LNCAP (cell line): ENCODE results near the gene LDB3.

Experiments used
- TF ChIP-seq, protein P1 (sequence below): fragments of 450-650 bp; IDR thresholded peaks from 2 replicates; pipeline ENCODE4 v1.5.1; 2017; ENCODE audit warnings: mild to moderate bottlenecking

LDB3 gene

DNA sequence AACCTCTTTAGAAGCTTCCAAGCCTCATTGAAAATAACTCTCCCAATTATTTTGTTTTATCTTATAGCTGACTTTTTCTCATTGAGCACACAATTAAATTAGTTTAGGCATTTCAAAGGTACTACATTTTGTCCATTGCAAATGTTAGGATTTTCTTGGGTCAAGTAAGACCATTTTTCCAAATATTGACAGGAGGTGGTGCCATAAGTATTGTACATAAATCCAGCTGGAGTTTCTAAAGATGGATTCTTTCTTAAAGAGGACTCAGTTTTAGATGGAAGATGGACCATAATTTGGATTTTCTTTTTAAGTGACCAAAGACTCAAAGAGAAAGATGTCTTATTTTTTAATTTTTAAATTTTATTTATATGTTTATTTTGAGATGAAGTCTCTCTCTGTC lies 26.3 kb upstream of the LDB3 start:
- TF ChIP-seq, protein P1, sequence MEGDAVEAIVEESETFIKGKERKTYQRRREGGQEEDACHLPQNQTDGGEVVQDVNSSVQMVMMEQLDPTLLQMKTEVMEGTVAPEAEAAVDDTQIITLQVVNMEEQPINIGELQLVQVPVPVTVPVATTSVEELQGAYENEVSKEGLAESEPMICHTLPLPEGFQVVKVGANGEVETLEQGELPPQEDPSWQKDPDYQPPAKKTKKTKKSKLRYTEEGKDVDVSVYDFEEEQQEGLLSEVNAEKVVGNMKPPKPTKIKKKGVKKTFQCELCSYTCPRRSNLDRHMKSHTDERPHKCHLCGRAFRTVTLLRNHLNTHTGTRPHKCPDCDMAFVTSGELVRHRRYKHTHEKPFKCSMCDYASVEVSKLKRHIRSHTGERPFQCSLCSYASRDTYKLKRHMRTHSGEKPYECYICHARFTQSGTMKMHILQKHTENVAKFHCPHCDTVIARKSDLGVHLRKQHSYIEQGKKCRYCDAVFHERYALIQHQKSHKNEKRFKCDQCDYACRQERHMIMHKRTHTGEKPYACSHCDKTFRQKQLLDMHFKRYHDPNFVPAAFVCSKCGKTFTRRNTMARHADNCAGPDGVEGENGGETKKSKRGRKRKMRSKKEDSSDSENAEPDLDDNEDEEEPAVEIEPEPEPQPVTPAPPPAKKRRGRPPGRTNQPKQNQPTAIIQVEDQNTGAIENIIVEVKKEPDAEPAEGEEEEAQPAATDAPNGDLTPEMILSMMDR: no peak

DNA sequence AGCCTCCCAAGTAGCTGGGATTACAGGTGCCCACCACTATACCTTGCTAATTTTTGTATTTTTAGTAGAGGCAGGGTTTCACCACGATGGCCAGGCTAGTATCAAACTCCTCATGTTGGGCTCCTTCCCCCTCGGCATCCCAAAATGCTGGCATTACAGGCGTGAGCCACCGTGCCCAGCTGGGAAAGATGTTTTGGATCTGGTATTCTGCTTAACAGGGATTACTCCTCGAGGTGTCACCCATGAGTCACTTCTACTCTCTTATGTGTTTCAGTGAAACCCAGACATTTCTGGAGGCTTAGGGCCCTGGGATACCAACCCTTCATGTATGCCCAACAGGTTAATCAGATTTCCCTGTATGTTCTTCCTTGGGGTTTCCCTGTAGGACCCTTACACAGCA lies 25.8 kb upstream of the LDB3 start:
- TF ChIP-seq, protein P1: no peak

DNA sequence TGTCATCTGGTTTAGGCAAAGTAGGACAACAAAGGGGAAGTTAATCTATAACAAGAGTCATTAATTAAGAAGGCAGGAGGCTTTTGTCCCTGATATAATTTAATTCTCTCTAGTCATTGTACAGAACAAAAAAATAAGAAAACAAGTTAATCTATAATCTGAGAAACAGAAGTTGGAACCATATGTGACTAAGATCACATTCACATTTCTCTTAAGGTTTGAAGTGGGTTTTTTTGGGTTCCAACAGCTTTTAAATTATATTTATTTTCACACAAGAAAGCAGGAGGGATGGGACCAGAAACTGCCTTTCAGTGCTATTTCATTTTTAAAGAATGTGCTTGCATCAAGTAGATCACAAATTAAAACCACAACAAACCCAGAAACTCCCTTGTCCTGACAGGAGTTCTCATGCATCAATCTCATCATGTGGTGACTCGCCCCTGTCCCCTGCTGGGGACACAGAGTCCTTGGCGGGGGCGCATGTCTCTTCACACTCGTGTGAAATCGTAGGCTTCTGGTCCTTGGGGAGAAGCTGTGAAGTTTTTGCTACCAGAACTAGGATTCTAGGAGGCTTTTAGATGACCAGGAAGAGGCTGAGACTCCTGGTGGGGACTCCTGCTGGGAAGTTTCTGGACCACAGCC lies 24.0 kb upstream of the LDB3 start:
- TF ChIP-seq, protein P1: no peak

DNA sequence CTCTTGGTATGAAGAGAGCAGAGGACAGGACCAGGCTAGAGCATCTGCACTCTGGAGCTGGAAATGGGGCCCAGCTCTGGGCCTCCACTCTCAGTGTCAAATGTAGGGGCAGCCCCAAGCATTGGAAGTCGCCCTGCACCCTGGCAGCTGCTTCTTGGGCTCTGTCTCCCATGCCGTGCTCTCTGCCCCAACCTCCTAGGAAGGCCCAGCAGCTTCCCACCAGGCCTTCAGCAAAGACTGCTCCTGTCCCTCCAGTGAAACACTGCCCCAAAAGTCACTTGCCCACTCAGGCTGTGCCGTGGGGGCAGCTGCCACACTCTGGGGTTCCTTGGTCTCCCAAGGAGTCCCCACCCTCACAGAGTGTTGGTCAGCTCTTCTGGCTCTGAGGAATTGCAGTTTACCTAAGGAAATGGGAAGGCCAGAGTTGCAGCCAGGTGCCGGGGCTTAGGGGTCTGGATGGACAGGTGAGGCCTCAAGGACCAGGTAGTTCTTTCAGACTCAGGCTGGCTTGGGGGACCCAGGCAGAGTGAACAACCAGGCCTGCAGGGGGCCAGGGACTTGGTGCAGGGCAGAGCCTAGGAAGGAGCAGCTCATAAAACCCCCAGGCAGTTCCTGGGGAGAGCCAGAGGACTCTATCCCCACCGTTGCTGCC lies 23.4 kb upstream of the LDB3 start:
- TF ChIP-seq, protein P1: no peak

DNA sequence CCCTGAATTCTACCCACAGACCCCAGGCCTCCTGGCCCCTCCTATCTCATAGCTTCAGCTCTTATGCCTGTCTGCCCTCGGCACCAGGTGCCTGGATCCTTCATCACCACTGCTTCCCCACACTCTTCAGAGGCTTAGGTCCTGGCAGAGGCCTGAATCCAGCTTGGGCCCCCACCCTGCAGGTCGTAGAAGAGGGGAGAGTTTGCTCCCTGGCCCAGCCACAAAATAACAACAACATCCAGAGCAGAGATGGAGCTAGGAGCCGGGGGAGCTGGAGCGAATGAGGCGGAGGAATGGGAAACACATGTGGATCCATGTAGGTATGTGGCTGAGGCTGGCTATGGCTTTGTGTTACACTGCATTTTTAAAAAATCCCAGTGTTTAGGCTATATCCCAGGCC lies 21.8 kb upstream of the LDB3 start:
- TF ChIP-seq, protein P1: no peak

DNA sequence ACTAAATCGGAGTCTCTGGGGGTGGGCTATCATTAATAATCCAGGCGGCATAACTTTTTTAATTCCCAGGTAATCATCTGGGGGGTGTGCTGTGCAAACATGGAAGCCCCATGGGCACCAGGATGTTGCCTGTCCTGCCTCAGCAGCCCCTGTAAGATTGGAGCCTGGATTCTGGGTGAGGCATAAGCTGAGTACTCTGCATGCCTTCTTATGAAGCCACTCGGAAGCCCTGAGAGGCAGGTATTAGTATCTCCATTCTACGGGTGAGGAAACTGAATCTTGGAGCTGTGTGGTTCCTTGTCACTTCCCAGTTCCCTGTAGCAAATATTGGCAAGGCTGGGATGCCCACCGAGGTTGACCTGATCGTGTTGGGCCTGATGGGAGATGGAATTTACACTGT lies 21.4 kb upstream of the LDB3 start:
- TF ChIP-seq, protein P1: no peak

DNA sequence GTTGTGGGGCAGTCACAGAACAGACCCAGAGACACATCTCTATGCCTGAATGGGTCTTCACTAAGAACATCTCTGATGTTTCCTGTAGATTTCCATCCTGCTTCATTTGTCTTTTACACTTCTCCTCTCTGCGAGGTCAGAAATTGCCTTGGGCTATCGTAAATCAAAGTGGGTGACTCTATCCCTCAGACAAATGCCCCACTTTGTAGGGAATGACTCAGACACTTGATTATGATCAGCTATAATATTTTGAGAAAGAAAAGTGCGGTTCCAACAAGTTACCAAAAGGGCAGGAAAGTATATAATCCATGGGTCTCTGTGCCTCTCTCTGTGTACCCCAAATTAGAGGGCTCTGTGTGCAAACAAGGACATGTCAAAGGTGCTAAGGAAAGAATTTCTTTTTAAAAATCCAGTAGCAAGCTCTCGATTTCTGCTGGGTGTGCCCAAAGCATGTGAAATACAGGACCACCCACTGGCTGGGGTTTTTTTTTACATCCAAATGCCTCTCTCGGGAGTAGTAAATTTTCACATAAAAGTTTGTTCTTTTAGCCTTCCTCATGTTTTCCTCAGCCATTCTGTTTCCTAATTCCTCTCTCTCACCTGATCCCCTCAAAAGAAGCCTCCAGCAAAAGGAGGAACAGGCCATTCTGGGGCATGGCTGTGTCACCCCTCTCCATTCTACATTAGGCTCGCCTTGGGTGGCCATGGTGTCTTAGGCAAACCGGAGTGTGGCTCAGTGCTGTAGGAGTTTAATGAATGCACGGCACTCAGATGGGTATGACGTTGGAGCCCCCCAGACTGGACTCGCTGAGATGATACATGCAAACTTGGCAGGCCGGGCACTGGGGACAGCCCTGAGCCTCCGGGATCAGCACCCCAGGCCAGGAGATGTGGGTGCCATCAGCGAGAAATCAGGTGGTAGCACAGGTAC lies 20.3 kb upstream of the LDB3 start:
- TF ChIP-seq, protein P1: no peak
